ENCODE results near the gene PAPPA. TPM values are rescaled to one million over a fixed set of nuclear protein-coding genes. Genes with fewer than 3 reads are reported as not detected.

The PAPPA gene
- total RNA-seq, 1 experiment from 2014 or later, result 1.9 TPM

GRCh38 chr9:116409638-116410037 lies 256.0 kb downstream of the PAPPA start:
- in situ Hi-C loops (cut with HindIII; ENCODE audit: low pct_unique_long_range_greater_than_20kb, low sequenced_read_pairs), result no loop called here
- no peak for DNase-seq (ENCODE audit: low read depth)

- peak; percentile 61 for DNase-seq (ENCODE audit: low read depth)
- in situ Hi-C loops (cut with HindIII; ENCODE audit: low pct_unique_long_range_greater_than_20kb, low sequenced_read_pairs), result no loop called here
These were observed 257.9 kb downstream of the PAPPA start for GRCh38 chr9:116411506-116411905.

- in situ Hi-C loops (cut with HindIII; ENCODE audit: low pct_unique_long_range_greater_than_20kb, low sequenced_read_pairs), result no loop called here
- no peak for DNase-seq (ENCODE audit: low read depth)
These were observed 260.8 kb downstream of the PAPPA start for GRCh38 chr9:116414374-116414773.

GRCh38 chr9:116416421-116416820 lies 262.8 kb downstream of the PAPPA start:
- in situ Hi-C loops (cut with HindIII; ENCODE audit: low pct_unique_long_range_greater_than_20kb, low sequenced_read_pairs), result no loop called here
- DNase-seq (ENCODE audit: low read depth), result no peak

GRCh38 chr9:116417464-116417863 lies 263.9 kb downstream of the PAPPA start:
- DNase-seq (ENCODE audit: low read depth), result peak; percentile 82
- in situ Hi-C loops (cut with HindIII; ENCODE audit: low pct_unique_long_range_greater_than_20kb, low sequenced_read_pairs), result no loop called here

- in situ Hi-C loops (cut with HindIII; ENCODE audit: low pct_unique_long_range_greater_than_20kb, low sequenced_read_pairs), result no loop called here
- DNase-seq (ENCODE audit: low read depth), result no peak
These were observed 265.6 kb downstream of the PAPPA start for GRCh38 chr9:116419181-116419580.

- DNase-seq (ENCODE audit: low read depth), result no peak
- in situ Hi-C loops (cut with HindIII; ENCODE audit: low pct_unique_long_range_greater_than_20kb, low sequenced_read_pairs), result no loop called here
These were observed 267.5 kb downstream of the PAPPA start for GRCh38 chr9:116420993-116421538.

GRCh38 chr9:116422119-116422979 lies 268.8 kb downstream of the PAPPA start:
- in situ Hi-C loops (cut with HindIII; ENCODE audit: low pct_unique_long_range_greater_than_20kb, low sequenced_read_pairs), result no loop called here
- no peak for DNase-seq (ENCODE audit: low read depth)

GRCh38 chr9:116423149-116423548 lies 269.6 kb downstream of the PAPPA start:
- DNase-seq (ENCODE audit: low read depth), result no peak
- in situ Hi-C loops (cut with HindIII; ENCODE audit: low pct_unique_long_range_greater_than_20kb, low sequenced_read_pairs), result no loop called here

- in situ Hi-C loops (cut with HindIII; ENCODE audit: low pct_unique_long_range_greater_than_20kb, low sequenced_read_pairs), result no loop called here
- DNase-seq (ENCODE audit: low read depth), result no peak
These were observed 271.7 kb downstream of the PAPPA start for GRCh38 chr9:116425244-116425643.

GRCh38 chr9:116430849-116431248 lies 277.3 kb downstream of the PAPPA start:
- no peak for DNase-seq (ENCODE audit: low read depth)
- in situ Hi-C loops (cut with HindIII; ENCODE audit: low pct_unique_long_range_greater_than_20kb, low sequenced_read_pairs), result no loop called here

- no peak for DNase-seq (ENCODE audit: low read depth)
- in situ Hi-C loops (cut with HindIII; ENCODE audit: low pct_unique_long_range_greater_than_20kb, low sequenced_read_pairs), result no loop called here
These were observed 278.5 kb downstream of the PAPPA start for GRCh38 chr9:116432051-116432450.

- DNase-seq (ENCODE audit: low read depth), result no peak
- in situ Hi-C loops (cut with HindIII; ENCODE audit: low pct_unique_long_range_greater_than_20kb, low sequenced_read_pairs), result no loop called here
These were observed 280.7 kb downstream of the PAPPA start for GRCh38 chr9:116434314-116434713.

GRCh38 chr9:116435706-116436105 lies 282.1 kb downstream of the PAPPA start:
- in situ Hi-C loops (cut with HindIII; ENCODE audit: low pct_unique_long_range_greater_than_20kb, low sequenced_read_pairs), result no loop called here
- no peak for DNase-seq (ENCODE audit: low read depth)

GRCh38 chr9:116436121-116436520 lies 282.5 kb downstream of the PAPPA start:
- in situ Hi-C loops (cut with HindIII; ENCODE audit: low pct_unique_long_range_greater_than_20kb, low sequenced_read_pairs), result no loop called here
- no peak for DNase-seq (ENCODE audit: low read depth)

- DNase-seq (ENCODE audit: low read depth), result no peak
- in situ Hi-C loops (cut with HindIII; ENCODE audit: low pct_unique_long_range_greater_than_20kb, low sequenced_read_pairs), result no loop called here
These were observed 284.1 kb downstream of the PAPPA start for GRCh38 chr9:116437411-116438370.

- DNase-seq (ENCODE audit: low read depth), result no peak
- in situ Hi-C loops (cut with HindIII; ENCODE audit: low pct_unique_long_range_greater_than_20kb, low sequenced_read_pairs), result no loop called here
These were observed 288.9 kb downstream of the PAPPA start for GRCh38 chr9:116442528-116442927.

- in situ Hi-C loops (cut with HindIII; ENCODE audit: low pct_unique_long_range_greater_than_20kb, low sequenced_read_pairs), result no loop called here
- no peak for DNase-seq (ENCODE audit: low read depth)
These were observed 294.3 kb downstream of the PAPPA start for GRCh38 chr9:116447934-116448333.

- in situ Hi-C loops (cut with HindIII; ENCODE audit: low pct_unique_long_range_greater_than_20kb, low sequenced_read_pairs), result no loop called here
- DNase-seq (ENCODE audit: low read depth), result no peak
These were observed 294.8 kb downstream of the PAPPA start for GRCh38 chr9:116448431-116448830.
